Measurements from ENCODE around the gene NUTF2.
"Not testable (repeated sequence)": the region's sequence is repeated elsewhere in the genome, so short reads cannot be mapped to it uniquely, and the experiment has no call there.

Gene NUTF2

DNA sequence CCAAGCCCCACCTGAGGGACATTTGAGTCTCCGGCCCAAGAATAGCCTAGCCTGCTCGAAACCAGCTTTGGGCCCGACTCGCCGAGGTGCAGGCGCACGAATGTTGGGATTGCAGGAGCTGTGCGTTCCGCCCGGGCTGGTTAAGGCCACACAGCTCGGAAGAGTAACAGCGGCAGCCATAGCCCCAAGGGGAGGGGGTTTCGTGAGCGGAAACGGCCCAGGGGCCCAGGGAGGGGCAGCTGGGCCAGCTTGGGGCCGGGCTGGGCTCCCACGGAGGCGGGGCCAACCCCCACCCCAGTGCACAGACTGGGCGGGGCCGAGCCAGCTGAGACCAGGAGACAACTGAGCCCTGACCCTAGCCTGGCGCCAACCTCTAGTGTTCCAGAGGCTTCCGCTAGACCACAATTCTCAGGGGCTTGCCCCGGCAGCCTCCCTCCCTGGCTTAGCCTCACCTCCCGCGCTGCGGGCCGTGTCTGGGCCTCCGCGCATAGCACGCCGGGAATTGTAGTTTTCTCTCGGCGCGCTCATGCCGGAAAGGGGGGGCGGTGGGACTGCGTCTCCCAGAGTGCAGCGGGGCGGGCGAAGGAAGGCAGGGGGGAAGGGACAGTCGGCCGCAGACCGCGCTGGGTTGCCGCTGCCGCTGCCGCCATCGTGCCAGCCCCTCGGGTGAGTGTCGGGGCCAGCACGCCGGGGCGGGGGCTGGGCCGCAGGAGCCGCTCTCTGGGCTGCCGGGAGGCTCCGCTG is at the start of gene NUTF2:
TSS of gene NUTF2 (plus strand) at position 614 of the 744 bp plus-strand sequence. CDS start 18,198 bp downstream, outside the sequence.
- peak; percentile 98 for DNase-seq

DNA sequence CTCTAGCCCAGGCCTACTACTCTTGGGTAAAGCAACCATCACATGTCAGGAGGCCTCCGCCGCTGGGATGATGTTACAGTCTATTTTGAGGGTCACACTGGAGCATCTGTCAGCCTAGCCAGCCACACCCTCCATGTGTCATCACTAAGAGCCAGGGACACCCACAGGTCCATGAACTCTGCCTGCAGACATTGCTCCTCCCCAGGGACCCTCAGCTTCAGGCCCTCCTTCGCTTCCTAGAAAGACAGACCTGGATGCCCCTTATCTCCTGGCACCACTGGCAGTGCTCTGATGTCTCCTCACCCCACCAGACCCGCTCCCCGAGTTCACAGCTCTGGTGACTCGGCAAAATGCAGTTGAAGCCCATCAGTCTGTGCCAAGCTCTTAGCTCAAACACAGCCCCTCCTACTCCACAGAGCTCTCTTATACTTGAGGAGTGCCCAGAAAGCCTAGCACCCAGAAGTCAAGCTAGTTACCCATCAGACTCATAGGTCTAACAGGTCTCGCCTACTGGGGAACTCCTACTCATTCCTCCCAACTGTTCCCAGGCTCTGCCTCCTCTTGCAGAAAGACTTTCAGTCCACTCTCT is 46.3 kb upstream of the NUTF2 start:
- DNase-seq, result no peak

DNA sequence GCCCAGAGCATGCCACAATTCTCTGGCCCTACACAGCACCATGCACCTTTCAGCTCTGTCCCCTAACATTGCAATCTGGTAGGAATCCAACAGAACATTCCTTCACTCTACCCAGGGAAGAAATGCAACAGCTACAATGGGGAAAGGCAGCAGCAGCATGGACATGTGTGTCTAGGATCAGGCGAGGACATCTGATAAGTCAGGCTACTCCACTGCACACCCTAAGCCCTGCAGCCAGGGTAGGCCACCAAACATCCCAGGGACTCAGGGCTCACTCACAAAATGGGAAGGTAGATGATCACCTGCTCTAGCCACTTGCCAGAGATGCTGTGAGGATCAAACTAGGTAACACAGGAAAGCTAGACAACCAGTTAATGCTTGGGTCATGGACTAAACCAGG is 45.5 kb upstream of the NUTF2 start:
- DNase-seq, result no peak

DNA sequence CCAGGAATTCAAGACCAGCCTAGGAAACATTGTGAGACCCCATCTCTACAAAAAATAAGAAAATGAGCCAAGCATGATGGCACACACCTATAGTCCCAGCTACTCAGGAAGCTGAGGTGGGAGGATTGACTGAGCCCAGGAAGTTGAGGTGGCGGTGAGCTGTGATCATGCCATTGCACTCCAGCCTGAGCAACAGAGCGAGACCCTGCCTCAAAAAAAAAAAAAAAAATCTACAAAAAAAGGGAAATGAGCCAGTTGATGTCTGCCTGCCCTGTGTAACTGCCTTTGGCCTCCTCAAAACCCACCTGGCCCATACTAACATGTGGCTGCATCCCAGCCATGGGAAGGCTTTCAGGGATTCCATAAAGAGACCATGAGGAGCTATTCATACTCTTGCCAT is 44.9 kb upstream of the NUTF2 start:
- DNase-seq, result peak; percentile 27

DNA sequence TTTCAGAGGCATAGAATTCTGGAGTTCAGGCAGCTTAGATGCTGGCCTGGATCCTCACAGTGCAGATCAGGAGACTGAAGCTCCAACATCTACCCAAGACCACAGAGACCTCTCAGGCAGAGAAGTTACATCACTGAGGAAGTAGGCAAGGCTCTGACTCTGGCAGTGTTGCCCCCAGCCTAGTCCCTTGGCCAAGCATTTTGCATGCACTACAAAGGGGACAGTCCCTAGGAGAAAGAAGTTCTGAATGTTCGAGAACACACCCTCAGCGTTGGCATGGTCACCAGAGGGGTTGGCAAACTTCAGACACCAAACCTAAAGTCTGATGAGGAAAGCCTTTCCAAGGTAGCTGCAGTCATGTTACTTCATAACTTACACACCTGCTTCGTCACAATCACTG is 42.8 kb upstream of the NUTF2 start:
- peak; percentile 17 for DNase-seq

DNA sequence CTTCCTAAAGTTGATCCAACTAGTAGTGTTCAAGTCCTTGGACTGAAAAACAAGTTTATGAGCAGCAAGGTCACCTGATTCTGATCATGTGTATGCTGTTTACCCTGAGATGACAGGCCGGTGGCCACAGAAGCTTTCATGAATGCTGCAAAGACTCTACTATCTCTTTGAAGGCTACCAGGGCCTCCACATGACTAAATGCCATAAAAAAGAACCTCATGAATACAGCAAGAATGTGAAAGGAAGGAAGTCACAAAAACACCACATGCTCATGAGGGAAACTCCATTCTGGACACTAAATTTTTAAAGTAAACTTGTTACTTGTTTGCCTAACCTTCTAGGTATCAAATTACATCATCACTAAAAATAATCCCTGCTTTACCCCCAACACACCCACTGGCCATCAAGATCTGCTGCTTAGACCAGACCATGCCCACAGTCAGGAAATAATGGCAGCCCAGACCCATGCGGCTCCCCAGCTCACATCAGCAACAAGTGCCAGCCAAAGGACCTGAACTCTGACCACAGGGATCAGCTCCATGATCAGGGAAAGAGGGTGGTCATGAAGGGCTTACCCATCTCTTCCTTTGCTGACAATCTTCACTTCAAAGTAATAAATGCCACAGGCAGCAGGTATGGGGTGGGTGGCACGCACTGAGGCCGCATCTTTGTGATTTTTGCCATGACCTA is 41.7 kb upstream of the NUTF2 start:
- DNase-seq, result no peak

DNA sequence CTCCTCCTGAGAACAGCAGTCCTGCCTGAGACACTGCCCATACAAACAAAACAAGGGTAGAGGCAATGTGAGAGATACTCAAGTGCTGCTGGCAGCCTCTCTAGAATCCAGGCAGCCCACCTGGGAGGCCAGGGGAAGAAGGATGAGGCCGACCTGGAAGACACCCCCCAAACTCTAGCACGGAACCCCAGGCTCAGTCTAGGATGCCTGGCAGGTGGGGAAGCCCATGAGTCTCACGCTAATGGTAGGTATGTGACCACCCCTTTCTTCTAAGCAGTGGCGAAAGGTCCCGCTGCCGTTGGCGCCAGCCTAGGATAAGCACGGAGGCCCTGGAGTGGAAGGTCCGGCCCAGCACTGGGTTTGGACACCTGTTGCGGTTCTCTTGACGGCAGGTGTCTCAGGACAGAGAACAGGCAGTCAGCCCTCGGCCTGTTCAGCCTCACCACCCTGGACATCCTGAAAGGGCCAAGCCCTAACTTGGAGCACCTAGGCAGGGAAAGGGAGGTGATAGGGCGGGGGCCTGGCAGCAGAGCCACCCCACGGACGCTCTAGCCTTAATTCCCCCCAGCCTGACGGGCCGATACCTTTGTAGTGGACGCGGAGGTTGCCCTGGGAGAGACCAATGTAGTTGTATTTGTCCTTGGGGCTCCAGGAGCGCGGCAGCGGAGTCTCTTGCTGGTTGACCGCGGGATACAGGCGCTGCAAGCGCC is 40.9 kb upstream of the NUTF2 start:
- DNase-seq, result no peak

DNA sequence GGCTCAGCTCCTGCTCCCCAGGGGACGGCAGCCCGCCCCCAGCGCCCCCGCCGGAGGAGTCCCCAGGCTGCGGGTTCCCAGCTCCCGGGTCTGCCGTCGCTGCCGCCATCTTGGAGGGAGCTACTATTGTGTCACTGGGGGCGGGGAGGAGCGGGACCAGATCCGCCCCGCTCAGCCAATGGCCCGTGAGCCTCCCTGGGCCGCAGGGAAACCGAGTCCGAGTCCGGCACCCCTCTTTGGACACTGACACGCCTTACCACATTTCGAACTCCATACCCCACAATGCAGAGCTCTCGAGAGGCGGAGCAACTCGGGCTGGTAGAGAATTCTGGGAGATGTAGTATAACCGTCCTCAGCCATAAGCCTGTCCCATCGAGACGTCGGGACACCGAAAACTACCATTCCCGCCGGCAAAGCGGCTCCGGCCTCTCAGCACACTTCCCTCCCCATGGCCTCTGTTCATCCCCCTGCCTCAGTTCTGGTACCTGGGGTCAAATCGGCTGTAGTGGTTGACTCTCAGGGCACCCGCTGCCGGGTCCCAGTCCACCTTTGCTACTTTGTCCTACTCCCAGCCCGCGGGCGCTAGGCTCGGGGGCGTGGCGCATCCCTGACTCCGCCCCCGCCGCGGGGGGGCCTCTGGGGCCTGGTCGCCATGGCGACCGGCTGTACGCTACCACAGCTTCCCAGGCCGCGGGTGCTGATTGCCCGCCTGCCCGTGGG is 40.1 kb upstream of the NUTF2 start, which contains the start of the genes RANBP10 and TSNAXIP1:
TSS of gene RANBP10 (minus strand) at position 133 of the 720 bp plus-strand sequence. CDS start at position 109, 24 bp downstream.
TSS of gene TSNAXIP1 (plus strand) at position 462 of the 720 bp plus-strand sequence. CDS start 261 bp downstream, outside the sequence.
- DNase-seq, result peak; percentile 97

DNA sequence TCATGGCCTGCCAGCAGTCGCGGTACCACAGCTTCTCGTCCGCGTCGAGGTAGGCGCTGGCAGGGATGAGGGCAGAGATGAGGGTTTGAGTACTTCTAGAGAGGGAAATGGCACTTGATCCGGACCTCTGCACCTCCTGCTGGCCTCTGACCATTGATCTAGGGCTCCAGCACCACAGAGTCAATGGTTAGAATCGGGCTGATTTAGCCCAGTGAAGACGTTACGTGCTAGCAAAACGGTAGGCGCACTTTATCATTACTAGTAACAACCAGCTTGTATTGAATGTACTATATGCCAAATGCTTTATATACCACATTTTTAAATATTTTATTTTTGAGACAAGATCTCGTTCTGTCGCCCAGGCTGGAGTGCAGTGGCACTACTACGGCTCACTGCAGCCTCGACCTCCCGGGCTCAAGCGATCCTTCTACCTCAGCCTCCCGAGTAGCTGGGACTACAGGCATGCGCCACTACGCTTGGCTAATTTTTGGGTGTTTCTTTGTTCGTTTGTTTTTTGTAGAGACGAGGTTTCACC is 39.5 kb upstream of the NUTF2 start:
- DNase-seq, result no peak

DNA sequence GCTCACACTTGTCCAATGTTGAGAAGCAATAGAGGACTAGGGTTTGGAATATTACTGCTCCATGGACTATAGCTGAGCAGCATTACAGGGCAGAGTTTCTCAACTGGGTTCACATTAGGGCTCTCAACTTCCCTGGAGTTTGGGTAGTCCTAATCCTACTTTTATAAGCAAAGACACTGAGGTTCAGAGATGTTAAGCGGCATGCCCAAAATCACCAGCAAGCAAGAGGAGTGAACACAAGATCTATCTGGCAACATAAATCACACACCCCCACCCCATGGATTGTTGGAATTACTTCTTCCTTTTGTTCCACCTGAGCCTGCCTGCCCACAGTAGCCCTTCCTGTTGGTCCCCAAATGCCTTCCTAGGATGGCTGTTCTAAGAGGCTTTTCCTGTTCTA is 34.8 kb upstream of the NUTF2 start:
- DNase-seq, result no peak

DNA sequence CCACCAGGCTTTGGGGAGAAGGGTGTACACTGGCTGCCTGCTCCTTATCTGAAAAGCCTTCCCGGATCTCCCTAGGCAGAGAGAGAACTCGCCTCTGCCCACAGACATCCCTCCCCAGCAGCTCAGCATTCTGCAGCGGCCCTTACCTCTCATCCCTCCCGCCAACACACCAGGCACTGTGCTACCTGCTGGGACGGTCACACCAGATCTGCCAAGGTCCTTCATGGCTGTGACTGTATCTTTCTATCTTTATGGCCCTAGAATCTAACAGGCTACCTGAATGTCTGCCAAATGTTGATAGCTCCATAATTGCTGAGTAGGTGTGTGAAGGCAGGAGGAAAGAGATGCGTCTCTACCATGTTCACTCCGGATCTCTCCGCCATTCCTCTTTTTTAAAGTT is 32.2 kb upstream of the NUTF2 start:
- DNase-seq, result no peak

DNA sequence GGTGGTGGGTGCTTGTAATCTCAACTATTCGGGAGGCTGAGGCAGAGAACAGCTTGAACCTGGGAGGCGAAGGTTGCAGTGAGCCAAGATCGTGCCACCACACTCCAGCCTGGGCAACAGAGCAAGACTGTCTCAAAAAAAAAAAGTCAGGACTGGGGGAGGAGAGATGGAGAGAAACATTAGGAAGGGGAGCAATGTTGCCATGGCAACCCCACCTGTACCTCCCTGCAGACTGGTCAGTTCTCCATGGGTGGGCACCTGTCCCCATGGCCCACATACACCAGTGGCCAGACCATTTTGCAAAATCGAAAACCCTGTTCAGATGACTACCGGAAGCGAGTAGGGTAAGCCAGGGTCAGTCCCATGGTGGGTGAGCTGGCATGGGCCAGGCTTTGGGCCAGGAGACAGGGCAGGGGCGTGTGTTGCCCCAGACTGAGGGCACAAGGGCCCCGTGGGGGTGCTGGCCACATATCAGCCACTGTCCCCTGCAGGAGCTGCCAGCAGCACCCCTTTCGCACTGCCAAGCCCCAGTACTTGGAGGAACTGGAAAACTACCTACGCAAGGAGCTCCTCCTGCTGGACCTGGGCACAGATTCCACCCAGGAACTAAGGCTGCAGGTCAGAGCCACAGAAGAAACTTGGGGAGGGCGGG is 26.0 kb upstream of the NUTF2 start:
- no peak for DNase-seq

DNA sequence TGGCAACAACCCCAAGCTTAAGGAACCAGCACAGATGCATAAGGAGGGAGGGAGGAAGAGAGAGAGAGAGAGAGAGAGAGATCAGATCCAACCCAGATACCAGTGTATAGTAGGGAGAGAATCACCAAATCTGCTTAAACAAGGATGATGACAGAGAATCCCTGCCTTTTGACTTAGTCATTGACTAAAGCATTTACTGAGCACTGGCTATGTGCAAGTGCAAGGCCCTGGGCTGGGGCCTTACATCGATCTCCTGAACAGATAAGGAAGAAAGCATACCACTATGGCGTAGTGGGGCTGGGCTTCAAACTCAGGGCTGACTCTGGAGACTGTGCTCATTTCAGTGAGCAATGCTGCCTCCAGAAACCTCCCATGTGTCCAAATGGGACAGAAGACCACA is 24.2 kb upstream of the NUTF2 start:
- no peak for DNase-seq

DNA sequence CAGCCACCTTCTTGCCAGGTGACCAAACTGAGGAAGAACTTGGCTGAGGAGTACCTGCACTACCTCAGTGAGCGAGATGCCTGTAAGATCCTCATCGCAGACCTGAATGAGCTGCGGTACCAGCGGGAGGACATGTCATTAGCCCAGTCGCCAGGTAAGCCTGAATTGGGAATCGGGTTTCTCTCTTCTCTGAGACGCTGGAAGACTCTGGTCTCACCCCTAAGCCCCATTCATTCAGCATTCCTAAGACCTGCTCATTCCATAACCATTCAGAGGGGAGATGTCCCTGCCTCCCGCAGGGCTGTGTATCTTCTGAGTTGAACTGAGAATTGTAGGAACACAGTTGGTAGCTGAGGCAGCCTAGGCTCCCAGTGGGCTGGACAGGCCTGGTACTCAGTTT is 21.6 kb upstream of the NUTF2 start:
- no peak for DNase-seq

DNA sequence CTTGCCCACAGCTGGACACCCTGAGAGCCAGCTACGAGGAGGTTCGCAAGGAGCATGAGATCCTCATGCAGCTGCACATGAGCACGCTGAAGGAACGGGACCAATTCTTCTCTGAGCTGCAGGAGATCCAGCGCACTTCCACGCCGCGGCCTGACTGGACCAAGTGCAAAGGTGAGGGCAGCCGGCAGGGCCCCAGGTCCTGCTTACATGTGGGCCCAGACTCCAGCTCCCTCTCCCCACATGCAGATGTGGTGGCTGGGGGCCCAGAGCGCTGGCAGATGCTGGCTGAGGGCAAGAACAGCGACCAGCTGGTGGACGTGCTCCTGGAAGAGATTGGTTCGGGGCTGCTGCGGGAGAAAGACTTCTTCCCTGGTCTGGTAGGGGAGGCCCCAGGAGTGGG is 20.8 kb upstream of the NUTF2 start:
- DNase-seq, result no peak

DNA sequence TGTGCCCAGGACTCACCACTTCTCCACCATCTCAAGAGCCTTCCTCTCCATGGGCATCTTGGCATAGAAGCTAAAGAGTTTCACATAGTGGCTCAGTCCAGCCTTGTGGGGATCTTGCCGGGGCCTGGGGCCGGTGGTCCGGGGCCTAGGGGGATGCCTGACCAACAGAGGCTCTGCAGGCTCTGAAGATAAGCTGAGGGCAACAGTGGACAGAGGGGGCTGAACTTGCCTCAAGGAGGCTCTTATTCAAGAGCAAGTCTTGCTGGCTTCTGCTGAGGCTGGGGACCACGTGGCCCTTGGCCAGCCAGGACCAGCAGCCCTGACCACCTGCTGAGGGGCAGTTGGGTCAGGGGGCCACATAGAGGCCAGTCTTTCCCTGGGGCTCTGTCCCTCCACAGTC is 18.1 kb upstream of the NUTF2 start:
- no peak for DNase-seq

DNA sequence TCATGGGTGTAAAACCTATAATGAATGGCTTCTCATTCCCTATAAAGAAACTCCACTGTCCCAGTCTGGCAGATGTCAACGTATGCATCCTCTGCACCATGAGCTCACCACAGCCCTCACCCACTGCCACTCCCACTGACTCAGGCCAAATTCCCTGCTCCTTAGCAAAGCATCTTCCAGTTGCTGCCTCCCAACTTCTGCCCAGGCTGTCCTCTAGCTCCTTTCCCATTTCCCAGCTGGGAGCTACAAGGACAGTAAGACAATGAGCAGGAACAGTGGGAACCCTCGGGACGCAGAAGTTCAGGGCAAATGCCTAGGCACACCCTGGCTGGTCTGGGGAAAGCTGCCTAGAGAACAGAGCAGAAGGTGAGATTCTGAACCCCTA is 13.7 kb upstream of the NUTF2 start:
- DNase-seq, result no peak

DNA sequence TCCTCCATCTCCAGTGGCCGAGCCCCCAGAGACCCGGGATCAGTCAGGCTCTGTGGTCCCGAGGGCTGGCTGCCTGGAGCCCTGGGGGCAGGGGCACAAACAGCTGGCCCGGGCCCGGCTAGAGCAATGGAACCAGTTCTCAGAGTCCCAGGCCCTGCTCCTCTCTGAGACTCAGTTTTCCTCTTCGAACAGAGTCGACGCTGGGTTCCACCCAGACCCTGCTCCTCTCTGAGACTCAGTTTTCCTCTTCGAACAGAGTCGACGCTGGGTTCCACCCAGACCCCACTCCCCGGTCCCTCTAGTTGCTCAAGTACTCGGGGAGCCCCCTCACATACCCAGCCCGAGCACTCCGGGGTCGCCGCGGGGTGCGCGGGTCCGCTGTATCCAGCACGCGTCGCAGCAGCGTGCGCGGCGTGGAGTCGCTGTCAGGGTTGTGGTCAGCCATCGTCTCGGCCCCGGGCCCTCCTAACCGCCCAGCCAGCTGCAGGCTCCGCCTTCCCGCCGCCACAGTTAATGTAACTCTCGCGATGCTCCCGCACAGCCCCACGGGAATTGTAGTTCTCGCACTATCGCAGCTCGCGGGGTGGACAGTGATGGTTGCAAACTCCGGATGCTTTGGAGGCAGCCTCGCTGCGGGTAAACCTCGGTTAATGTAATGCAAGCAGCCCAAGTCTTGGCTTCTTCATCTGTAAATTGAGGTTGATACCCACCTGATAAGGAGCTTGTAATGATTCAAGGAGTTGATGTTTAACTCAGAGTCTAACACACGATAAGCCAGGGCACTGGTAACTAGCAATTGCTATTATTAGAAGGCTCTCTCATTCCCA is 13.1 kb upstream of the NUTF2 start:
- DNase-seq, result peak; percentile 97

DNA sequence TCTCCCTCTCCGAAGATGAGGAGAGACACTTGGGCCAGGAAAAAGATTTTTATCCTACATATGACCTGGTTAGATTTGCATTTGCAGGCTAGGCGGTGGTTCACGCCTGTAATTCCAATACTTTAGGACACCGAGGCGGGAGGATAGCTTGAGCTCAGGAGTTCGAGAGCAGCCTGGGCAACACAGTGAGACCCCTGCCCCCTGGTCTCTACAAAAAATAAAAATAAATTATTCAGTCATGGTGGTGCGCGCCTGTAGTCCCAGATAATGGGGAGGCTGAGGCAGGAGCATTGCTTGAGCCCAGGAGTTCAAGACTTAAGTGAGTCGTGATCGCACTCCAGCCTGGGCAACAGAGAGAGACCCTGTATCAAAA is 12.5 kb upstream of the NUTF2 start:
- DNase-seq, result no peak

DNA sequence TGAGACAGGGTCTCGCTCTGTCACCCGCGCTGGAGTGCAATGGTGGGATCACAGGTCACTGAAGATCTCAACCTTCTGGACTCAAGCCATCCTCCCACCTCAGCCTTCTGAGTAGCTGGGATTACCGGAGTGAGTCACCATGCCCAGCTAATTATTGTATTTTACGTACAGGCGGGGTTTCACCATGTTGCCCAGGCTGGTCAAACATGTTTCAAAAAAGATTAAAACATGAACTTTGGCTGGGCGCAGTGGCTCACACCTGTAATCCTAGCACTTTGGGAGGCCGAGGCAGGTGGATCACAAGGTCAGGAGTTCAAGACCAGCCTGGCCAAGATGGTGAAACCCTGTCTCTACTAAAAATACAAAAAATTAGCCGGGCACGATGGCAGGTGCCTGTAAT is 9.5 kb upstream of the NUTF2 start:
- not testable (repeated sequence) for DNase-seq

DNA sequence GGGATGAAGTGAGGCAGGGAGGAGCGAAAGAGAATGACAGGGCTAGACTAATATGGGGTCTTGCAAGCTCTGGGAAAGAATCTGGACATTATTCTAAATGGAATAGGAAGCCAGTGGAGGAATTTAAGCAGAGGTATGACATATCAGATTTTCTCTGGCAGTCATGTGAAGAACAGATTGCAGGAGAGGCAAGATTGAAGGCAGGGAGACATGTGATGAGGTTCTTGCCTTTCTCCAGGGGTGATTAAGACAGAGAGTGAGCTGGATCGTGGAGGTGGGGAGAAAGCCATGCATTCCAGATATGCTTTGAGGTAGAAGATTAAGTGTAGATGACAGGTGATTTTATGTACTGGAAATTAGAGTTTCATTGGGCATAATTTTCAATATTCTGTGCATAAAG is 8.9 kb upstream of the NUTF2 start:
- DNase-seq, result no peak
